Measurements from ENCODE around the gene BUB3.

BUB3 gene

GRCh38 chr10:123203393-123204126, 49.4 kb downstream of the BUB3 start:
- H3K27ac ChIP-seq (ENCODE audit: low read depth, low read length), result no peak overlapping the region
- no peaks in the 10 kb centered on the region for H3K36me3 ChIP-seq (ENCODE audit: control insufficient read depth in 1 of 2, insufficient read depth in 2 of 2, low read length in 2 of 2)
- no peak overlapping the region for H3K9ac ChIP-seq (ENCODE audit: low read depth in 1 of 2, low read length in 2 of 2)
- no peaks in the 10 kb centered on the region for H3K4me1 ChIP-seq (ENCODE audit: control insufficient read depth in 1 of 2, insufficient read depth in 2 of 2, low read length in 2 of 2)
- H3K9me3 ChIP-seq (ENCODE audit: control insufficient read depth in 1 of 2, low read length in 2 of 2), result peaks cover 0 to 7% of the 10 kb centered on the region in 2 donors
- no peak overlapping the region for H3K4me3 ChIP-seq (ENCODE audit: low read depth in 1 of 2, low read length in 2 of 2)
- H3K27me3 ChIP-seq (ENCODE audit: control insufficient read depth in 1 of 2, insufficient read depth in 2 of 2, low read length in 2 of 2), result no peaks in the 10 kb centered on the region

DNA sequence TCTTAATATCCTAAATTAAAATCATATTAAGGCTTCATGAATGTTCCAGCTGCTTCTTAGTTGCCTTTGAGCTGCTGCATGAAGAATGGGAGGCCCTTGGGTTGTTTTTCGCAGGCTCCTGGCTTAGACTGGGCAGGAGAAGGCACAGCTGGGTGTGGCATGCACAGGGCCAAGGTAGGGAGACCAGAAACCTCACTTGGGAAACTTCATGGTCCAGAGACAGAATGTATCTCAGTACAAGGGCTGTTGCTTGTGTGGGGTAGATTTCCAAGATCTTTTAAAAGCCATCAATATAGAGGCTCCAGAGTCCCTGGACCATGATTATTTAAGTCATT, 49.9 kb downstream of the BUB3 start:
- Histone ChIP-seq H3K27ac (ENCODE audit: low read depth, low read length) (no peak overlapping the region), H3K4me1 (ENCODE audit: control insufficient read depth in 1 of 2, insufficient read depth in 2 of 2, low read length in 2 of 2) (no peaks in the 10 kb centered on the region)

GRCh38 chr10:123205041-123205440, 50.8 kb downstream of the BUB3 start:
- no peak overlapping the region for H3K9ac ChIP-seq (ENCODE audit: low read depth in 1 of 2, low read length in 2 of 2)

More for the DNA sequence above, 49.9 kb downstream of the BUB3 start:
- Histone ChIP-seq H3K9ac (ENCODE audit: low read depth in 1 of 2, low read length in 2 of 2) (no peak overlapping the region), H3K4me3 (ENCODE audit: low read depth in 1 of 2, low read length in 2 of 2) (no peak overlapping the region), H3K9me3 (ENCODE audit: control insufficient read depth in 1 of 2, low read length in 2 of 2) (peaks cover 0 to 7% of the 10 kb centered on the region in 2 donors), H3K27me3 (ENCODE audit: control insufficient read depth in 1 of 2, insufficient read depth in 2 of 2, low read length in 2 of 2) (no peaks in the 10 kb centered on the region), H3K36me3 (ENCODE audit: control insufficient read depth in 1 of 2, insufficient read depth in 2 of 2, low read length in 2 of 2) (no peaks in the 10 kb centered on the region)

GRCh38 chr10:123212063-123212462, 57.9 kb downstream of the BUB3 start:
- Histone ChIP-seq H3K9me3 (ENCODE audit: control insufficient read depth in 1 of 2, low read length in 2 of 2) (peaks cover 2 to 7% of the 10 kb centered on the region in 2 donors), H3K27ac (ENCODE audit: low read depth, low read length) (no peak overlapping the region), H3K27me3 (ENCODE audit: control insufficient read depth in 1 of 2, insufficient read depth in 2 of 2, low read length in 2 of 2) (no peaks in the 10 kb centered on the region), H3K36me3 (ENCODE audit: control insufficient read depth in 1 of 2, insufficient read depth in 2 of 2, low read length in 2 of 2) (no peaks in the 10 kb centered on the region), H3K4me1 (ENCODE audit: control insufficient read depth in 1 of 2, insufficient read depth in 2 of 2, low read length in 2 of 2) (no peaks in the 10 kb centered on the region), H3K4me3 (ENCODE audit: low read depth in 1 of 2, low read length in 2 of 2) (no peak overlapping the region), H3K9ac (ENCODE audit: low read depth in 1 of 2, low read length in 2 of 2) (no peak overlapping the region)

More at GRCh38 chr10:123205041-123205440, 50.8 kb downstream of the BUB3 start:
- Histone ChIP-seq H3K36me3 (ENCODE audit: control insufficient read depth in 1 of 2, insufficient read depth in 2 of 2, low read length in 2 of 2) (no peaks in the 10 kb centered on the region), H3K9me3 (ENCODE audit: control insufficient read depth in 1 of 2, low read length in 2 of 2) (peaks cover 0 to 7% of the 10 kb centered on the region in 2 donors), H3K27me3 (ENCODE audit: control insufficient read depth in 1 of 2, insufficient read depth in 2 of 2, low read length in 2 of 2) (no peaks in the 10 kb centered on the region), H3K4me1 (ENCODE audit: control insufficient read depth in 1 of 2, insufficient read depth in 2 of 2, low read length in 2 of 2) (no peaks in the 10 kb centered on the region), H3K27ac (ENCODE audit: low read depth, low read length) (no peak overlapping the region), H3K4me3 (ENCODE audit: low read depth in 1 of 2, low read length in 2 of 2) (no peak overlapping the region)

DNA sequence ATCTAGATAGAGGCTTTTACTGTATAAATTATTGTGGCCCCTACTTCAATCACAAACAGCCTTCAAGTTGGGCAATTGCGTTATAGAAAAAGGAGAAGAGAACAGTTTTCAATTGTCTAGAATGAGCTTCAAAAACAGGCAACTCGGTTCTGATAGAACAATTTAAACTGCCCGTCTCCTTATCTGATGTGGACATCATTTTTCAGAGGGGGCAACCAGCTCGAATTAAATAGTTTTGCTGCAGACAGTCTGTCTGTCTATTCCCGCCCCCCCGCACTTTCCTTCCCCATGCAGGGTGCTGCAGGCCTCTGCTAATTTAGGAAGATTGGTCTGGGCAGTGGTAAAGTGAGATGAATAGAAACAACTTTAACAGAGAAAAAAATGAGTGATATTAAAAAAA, 58.4 kb downstream of the BUB3 start:
- no peaks in the 10 kb centered on the region for H3K27me3 ChIP-seq (ENCODE audit: control insufficient read depth in 1 of 2, insufficient read depth in 2 of 2, low read length in 2 of 2)
- no peaks in the 10 kb centered on the region for H3K36me3 ChIP-seq (ENCODE audit: control insufficient read depth in 1 of 2, insufficient read depth in 2 of 2, low read length in 2 of 2)
- H3K9me3 ChIP-seq (ENCODE audit: control insufficient read depth in 1 of 2, low read length in 2 of 2), result peaks cover 2 to 7% of the 10 kb centered on the region in 2 donors
- no peak overlapping the region for H3K9ac ChIP-seq (ENCODE audit: low read depth in 1 of 2, low read length in 2 of 2)
- no peaks in the 10 kb centered on the region for H3K4me1 ChIP-seq (ENCODE audit: control insufficient read depth in 1 of 2, insufficient read depth in 2 of 2, low read length in 2 of 2)
- no peak overlapping the region for H3K27ac ChIP-seq (ENCODE audit: low read depth, low read length)
- no peak overlapping the region for H3K4me3 ChIP-seq (ENCODE audit: low read depth in 1 of 2, low read length in 2 of 2)

DNA sequence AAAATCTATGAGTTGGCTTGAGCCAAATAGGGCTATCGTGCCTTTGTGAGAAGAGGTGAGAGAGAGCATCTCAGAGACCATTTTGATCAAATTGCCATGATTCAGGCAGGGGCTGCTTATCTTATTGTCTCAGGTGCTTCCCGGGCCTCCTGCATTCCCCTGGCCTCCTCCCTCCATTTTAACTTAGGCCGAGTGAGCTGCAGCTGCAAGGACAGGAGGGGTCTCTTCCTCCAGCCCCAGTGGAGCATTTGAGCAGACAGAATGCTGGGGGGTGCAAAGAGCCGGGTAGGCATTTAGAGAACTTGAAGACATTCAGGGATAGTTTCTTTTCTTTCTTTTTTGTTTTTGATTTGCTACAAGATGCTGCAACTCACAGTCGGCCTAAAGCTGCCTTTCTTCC, 59.0 kb downstream of the BUB3 start:
- Histone ChIP-seq H3K4me3 (ENCODE audit: low read depth in 1 of 2, low read length in 2 of 2) (no peak overlapping the region), H3K4me1 (ENCODE audit: control insufficient read depth in 1 of 2, insufficient read depth in 2 of 2, low read length in 2 of 2) (no peaks in the 10 kb centered on the region), H3K27me3 (ENCODE audit: control insufficient read depth in 1 of 2, insufficient read depth in 2 of 2, low read length in 2 of 2) (no peaks in the 10 kb centered on the region), H3K9ac (ENCODE audit: low read depth in 1 of 2, low read length in 2 of 2) (no peak overlapping the region), H3K27ac (ENCODE audit: low read depth, low read length) (no peak overlapping the region), H3K9me3 (ENCODE audit: control insufficient read depth in 1 of 2, low read length in 2 of 2) (peaks cover 1 to 2% of the 10 kb centered on the region in 2 donors), H3K36me3 (ENCODE audit: control insufficient read depth in 1 of 2, insufficient read depth in 2 of 2, low read length in 2 of 2) (no peaks in the 10 kb centered on the region)

Data from duodenal mucosa (tissue), 2 donors.